HG02571 (cell line): ENCODE measurements around the gene AGAP3.

ENCODE experiments used
- ATAC-seq: cut with Tn5 transposase; IDR thresholded peaks from one replicate; pipeline ENCODE4 v1.9.1; 2021; ENCODE audit warnings: mild to moderate bottlenecking, moderate library complexity; ENCODE audit not compliant: unreplicated experiment

Gene AGAP3

DNA sequence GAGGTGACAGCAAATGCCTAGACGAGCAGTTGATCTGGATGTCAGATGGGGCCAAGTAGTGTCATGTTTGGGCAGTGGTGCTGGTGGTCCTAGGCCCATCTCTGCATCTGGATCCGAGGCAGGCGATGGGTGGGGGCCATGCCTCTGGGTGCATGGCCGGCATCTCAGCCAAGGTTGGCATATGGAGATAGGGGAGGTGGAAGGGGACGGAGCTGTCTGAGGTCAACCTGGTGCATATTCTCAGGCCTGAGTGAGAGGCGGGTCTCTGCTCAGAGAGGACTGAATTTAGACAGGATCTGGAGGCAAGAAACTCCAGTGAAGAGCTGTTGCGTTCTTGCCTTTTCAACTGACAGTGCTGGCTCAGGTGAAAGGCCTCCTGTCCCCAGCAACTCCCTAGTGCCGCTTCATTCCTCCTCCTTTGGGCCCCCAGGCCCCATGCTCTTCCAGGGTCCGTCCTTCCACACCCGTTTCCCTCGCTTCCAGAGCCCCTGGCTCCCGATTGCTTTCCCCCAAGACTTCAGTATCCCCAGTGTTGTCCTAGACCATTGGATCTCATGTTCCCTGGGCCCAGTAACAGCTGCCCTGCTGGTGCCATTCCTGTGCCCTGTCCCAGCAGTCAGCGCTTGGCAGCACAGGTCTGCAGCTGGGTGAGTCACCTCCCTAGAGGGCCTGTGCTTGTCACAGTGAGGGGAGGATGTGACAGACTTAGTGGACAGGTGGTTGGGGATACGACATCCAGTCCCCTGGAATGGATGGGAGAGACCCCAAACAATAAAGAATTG, 48.7 kb downstream of the AGAP3 start:
- ATAC-seq: no peak

DNA sequence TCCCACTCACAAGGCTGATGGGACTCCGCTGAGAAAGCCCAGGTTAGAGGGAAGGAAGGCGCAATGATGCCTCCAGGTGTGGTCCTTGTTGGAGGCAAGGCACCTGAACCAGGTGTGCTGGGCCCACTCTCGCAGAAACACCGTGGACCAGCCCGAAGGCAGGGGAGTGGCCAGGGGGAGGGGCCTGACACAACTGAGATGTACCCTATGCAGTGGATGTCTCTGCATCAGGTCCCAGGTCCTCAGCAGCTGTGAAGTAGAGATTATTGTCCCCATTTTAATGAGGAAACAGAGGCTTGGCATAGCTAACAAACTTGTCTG, 49.2 kb downstream of the AGAP3 start:
- no peak for ATAC-seq

DNA sequence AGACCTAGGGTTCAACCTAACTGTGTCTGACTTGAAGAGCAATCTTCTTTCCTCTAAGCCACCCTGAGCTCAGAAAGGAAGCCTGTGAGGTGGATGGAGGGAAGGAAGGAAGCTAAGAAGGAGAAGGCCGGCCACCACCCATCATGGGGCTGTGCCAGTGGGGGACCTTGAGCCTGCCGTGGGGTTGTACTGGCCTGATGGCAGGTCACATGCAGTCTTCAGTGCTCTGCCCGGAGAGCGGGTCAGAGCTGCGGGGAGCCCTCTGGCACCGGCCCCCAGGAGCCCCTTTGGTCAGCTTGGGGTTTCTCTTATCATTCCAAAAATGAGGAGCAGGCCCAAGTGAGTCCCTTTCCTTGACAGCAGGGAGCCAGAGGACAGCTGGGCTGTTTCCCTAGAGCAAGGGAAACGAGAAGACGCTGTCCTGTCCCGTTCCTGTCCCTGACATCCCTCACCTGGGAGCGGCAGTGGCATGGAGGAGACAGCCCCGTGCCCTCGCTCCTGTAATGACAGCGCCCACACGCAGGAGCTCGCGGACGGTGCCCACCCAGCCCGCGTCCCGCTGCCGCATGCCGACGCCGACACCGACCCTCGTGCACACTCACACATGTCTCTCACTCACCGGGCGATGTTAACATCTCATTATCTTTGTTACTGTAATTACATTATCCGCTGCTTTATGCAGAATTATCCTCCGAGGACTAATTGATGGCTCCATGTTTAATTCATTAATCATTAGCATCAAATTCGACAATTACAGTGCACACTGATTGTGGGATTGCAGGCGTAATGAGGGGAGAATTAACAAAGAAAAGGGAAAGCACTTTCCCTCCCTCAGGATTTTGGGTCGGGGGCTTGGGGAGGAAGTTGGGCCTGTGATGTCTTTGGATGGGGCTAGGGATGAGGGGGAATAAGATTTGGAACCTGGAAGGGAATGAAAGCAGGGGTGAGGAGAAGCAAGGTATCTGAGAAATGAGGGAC, 49.9 kb downstream of the AGAP3 start:
- no peak for ATAC-seq

GRCh38 chr7:151137076-151137675, 50.9 kb downstream of the AGAP3 start:
- ATAC-seq: no peak

GRCh38 chr7:151137791-151138152, 51.5 kb downstream of the AGAP3 start:
- no peak for ATAC-seq

DNA sequence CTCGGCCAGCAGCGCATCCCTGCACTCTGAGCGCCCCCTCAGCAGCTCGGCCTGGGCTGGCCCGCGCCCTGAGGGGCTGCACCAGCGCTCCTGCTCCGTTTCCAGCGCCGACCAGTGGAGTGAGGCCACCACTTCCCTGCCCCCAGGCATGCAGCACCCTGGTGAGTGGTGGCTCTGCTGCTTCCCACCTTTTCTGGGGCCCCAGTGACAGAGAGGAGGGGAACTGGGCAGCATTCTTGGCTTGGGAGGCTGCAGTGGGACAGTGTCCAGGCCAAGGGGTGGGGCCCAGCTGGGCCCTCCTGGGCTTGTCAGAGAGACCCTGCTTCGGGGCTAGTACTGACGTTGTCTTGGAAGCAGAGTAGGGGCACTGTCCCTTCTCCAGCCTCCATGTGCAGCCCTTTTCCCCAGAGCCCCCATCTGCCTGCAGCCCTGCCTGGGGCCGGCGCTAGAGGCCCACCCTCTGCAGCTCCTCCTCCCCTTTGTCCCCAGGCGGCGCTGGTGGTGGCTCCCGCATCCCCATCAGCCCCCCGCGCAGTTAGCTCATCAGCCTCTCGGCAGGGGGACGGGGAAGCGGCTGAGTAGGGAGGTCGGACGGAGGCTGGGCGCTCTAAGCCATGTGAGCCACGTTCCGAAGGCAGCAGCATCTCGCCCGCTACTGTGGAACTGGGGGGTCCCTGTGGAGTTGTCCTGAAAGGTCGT, 52.0 kb downstream of the AGAP3 start:
- ATAC-seq: no peak

GRCh38 chr7:151139071-151139790, 53.0 kb downstream of the AGAP3 start:
- no peak for ATAC-seq

DNA sequence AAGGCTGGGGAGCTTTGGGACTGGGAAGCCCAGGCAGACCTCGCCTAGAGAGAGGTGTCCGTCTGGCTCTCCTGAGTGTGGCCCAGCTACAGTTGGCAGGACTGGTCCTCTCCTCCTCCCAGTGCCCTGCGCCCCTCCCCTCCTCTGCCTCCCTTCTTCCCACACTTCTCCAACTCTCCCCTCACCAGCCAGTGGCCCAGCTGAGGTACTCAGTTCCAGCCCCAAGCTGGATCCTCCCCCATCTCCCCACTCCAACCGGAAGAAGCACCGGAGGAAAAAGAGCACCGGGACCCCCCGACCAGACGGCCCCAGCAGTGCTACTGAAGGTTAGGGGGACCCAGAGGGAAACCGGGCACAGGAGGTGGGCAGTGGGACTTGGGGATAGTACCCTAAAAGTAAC, 53.5 kb downstream of the AGAP3 start:
- ATAC-seq: no peak

- ATAC-seq: no peak
Measured at GRCh38 chr7:151140826-151141225, 54.6 kb downstream of the AGAP3 start.

GRCh38 chr7:151141311-151141854, 55.1 kb downstream of the AGAP3 start:
- ATAC-seq: no peak

DNA sequence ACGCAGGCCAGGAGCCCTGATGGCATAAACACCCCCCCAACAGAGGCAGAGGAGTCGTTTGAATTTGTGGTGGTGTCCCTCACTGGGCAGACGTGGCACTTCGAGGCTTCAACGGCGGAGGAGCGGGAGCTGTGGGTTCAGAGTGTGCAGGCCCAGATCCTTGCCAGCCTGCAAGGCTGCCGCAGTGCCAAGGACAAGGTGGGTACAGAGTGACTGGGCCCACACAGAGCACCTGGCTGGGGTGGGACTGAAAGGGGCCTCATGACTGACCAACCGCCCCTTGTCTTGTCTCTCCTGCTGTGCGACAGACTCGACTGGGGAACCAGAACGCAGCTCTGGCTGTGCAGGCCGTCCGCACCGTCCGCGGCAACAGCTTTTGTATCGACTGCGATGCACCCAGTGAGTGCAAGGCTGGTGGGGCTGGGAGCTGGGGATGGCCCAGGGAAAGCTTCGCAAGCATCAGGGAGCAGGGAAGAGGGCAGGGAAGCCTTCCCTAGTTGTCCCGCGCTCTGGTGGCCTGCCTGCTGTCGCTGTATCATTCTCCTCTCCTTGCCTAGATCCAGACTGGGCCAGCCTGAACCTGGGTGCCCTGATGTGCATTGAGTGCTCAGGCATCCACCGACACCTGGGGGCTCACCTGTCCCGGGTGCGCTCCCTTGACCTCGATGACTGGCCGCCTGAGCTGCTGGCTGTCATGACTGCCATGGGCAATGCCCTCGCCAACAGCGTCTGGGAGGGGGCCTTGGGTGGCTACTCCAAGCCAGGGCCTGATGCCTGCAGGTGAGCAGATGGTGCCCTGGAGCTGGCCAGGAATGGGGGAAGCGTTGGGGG, 55.8 kb downstream of the AGAP3 start:
- ATAC-seq: no peak

GRCh38 chr7:151142686-151143040, 56.4 kb downstream of the AGAP3 start:
- no peak for ATAC-seq

GRCh38 chr7:151143261-151144015, 57.2 kb downstream of the AGAP3 start:
- ATAC-seq: no peak

DNA sequence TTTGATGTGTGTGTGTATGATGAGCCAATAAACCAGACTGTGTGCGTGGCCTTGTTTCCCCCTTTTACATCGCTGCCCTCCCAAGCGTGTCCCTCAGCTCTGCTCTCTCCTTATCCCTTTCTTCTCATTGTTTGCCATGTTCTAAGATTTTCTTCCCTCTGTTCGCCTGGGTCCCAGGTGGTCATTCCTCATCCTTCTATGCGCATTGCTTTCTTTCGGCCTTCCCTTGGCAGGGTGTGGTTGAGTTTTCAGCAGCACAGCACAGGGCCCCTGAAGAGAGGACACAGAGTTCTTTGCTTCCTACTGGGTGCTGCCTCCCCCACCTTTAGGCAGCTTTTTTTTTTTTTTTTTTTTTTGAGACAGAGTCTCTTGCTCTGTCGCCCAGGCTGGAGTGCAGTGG, 58.1 kb downstream of the AGAP3 start:
- ATAC-seq: no peak

DNA sequence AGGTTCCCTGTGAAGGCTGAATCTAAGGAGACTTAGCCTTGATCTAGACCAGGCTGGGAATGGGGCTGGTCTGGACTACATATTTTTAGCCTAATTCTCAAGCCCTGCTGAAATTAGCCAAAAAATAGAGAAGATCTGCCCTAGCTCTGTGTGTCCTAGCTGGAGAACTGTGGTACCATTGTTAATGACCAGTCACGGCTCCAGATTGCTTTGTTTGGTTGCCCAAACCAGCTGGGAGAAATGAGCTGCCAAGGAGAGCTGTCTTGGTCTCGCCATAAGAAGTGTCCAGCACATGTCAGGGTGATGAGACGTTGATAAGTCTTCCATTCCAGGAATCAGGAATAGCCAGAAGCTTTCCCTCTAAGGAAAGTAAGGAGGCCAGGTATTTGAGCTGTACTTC, 60.5 kb downstream of the AGAP3 start:
- ATAC-seq: no peak

DNA sequence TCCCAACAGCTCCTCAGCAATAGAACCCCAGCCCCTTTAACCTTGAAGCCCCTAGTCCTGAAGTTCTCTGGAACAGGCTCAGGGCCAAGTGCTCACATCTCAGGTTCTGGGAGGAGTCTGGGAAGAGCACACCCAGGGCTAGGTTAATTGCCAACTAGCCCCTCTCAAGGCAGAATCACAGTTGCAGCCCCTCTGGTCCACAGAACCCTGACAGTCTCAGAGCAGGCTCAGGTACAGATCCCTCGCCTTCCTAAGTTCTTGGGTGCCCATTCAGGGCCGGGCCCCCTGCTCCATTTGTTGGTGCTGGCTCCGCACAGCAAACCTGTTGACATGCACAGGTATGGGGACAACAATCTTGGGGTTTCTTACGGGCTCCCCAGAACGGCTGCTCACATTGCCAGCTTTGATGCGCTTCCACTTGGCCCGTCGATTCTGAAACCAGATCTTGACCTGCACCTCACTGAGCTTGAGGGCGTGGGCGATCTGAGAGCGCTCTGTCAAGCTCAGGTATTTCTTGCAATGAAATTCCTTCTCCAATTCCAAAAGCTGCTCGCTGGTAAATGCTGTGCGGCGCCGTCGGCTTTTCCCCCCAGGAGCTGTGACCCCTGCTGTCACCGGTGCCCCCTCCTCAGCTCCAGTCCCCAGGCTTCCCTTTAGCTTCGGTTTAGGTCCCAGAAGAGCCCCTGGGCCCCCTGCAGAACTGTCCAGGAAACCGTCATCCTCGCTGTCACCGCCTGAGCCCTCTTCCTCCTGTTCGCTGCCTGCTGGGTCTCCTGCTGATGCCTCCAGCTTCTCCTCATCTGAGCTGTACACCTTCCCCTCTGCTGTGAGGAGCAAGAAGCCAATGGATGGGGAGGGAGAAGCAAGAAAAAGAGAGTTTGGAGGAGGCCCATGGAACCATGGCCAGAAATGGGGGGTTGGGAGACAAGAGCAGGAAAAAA, 62.3 kb downstream of the AGAP3 start:
- no peak for ATAC-seq

DNA sequence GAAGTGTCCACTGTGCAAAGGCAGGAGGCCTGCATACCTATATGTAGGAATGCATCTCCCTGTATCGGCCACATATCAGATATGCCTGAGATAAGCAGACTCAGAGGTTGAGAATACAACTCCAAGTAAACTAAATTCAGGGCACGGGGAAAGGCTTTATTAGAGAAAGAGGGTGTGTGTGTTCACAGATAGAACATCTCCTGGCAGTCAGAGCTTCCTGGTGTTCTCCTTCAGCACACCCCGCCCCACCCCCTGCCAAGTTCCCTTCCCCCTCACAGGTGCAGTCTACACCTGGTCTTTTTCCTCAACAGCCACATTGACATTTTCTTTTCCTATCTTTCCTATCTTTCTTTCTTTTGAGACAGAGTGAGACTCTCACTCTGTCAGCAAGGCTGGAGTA, 64.1 kb downstream of the AGAP3 start:
- ATAC-seq: no peak
